Ecto neural progenitor cell (in vitro differentiated cells): ENCODE measurements around the gene LRRIQ3.

Source experiments
- DNase-seq: peaks from one replicate; pipeline ENCODE4 v3.0.0-alpha.2; 2018; ENCODE audit warnings: low spot score

The LRRIQ3 gene

DNA sequence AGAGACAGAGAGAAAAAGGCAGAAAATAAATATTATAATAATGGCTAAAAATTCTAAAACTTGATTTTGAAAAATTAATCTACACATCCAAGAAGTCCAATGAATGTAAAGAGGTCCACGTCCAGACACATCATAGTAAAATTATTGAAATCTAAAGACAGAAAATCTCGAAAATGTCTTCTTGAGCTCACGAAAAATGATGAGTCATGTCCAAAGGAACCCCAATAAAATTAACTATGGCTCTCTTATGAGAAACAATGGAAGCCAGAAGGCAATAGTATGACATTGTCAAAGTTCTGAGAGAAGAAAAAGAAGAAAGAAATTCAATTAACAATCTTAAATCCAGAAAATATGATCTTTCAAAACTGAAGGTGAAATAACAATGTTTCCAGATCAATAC is 84.6 kb downstream of the LRRIQ3 start:
- no peak for DNase-seq

DNA sequence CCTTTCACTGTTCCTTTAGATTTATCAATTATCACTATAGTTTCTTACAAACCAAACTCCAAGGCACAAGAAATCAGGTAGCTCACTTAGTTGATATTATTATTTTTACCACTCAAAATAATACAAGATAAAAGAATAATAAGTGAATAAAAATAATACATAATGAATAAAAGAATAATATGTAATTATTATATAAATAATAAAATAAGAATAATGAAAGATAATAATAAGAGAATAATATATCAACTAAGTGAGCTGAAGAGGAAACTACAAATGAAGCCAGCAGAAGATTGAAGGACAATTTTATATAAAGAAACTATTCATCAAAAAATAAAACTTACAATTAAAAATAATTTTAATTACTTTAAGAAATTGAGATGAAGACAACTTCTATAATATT is 90.6 kb downstream of the LRRIQ3 start:
- DNase-seq, result no peak

DNA sequence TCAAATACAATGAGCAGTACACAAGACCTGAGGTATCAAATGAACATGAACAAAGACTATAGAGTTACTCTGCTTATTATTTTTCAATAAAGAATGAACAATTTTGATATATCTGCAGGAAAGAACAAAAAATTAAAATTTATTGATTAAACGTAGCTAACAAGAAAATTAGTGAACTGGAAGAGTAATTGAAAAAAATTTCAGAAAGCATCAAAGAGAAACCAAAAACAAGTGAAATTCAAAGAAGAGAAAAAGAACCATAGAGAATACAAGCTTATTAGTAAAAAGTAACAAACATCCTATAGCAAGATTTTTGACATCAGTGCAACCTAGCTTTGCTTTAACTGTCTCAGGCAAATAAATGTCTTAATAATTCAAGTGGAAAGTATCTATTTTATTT is 106.6 kb downstream of the LRRIQ3 start:
- no peak for DNase-seq

DNA sequence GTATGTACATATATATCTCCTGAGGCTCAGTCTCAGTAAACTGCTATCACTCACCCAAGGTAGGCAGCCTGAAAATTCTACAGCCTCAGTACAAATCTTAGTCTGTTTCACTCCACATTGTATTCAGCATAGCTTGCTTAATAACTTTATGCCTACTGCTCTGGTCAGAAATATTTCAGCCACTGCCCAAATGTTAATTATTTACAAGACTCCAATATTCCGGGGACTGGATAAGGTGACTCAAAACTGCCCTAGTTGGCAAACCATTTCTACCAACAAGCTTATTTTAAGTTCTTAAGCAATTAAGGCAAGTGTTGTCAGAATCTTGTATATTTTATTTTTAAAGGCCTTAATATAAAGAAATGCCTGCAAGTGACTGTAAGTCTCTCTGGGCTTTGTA is 114.8 kb downstream of the LRRIQ3 start:
- no peak for DNase-seq

DNA sequence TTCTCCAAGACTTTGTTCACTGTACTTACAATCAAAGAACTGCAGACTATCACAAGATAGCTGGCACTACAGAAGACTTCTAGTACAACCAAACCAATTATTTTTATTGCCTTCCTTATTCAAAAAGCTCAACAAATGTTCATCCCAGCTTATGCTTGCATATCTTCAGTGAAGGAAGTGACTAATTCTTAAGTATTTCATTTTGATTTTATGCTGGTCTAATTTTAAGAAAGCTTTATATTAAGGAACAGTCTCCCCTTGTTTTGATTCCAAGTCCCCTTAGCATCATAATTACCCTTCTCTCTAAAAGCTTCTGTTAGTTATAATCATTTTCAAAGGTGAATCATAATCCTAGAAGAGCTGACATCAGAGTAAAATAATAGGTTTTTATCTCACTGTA is 132.9 kb downstream of the LRRIQ3 start:
- no peak for DNase-seq

DNA sequence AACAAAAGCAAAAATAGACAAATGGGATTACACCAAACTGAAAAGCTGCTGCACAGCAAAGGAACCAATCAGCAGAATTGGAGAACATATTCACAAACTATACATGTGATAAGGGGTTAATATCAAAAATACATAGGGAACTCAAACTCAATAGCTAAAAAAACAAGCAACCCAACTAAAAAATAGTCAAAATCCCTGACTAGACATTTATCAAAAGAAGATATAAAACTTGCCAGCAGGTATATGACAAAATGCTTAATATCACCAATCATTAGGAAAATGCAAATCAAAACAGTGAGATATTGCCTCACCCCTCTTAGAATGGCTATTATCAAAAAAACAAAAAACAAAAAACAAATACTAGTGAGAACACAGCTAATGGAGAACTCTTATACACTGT is 140.3 kb downstream of the LRRIQ3 start:
- no peak for DNase-seq

DNA sequence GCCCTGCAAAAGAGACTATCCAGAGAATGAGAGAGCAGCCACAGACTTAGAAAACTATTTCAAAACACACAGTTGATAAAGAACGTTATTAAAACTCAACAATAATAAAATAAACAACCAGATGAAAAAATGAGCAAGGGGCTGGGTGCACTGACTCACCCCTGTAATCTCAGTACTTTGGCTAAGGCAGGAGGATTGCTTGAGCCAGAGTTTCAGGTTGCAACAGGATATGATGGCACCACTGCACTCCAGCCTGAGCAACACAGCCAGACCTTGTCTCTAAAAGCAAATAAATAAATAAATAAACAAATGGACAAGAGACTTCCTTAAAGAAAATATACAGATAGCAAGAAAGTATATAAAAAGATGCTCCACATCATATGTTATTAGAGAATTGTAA is 144.6 kb downstream of the LRRIQ3 start:
- DNase-seq, result no peak

DNA sequence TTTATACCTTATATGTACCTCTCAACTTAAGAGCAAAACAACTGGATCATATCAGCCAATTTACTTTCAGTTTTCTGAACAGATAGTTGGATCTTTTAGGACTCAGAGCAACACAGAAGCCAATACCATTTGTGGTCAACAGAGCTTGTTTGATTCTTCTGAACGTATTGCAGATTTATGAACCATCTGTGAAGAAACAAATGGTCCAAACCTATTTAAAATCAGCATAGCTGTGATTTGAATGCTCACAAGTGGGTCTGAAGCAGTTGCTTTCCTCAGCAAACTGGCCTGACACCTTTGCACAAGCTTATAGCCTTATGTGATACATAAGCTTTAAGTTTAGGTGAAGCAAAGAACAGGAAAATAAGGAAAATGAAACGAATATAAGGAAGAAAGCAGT is 147.6 kb downstream of the LRRIQ3 start:
- no peak for DNase-seq

DNA sequence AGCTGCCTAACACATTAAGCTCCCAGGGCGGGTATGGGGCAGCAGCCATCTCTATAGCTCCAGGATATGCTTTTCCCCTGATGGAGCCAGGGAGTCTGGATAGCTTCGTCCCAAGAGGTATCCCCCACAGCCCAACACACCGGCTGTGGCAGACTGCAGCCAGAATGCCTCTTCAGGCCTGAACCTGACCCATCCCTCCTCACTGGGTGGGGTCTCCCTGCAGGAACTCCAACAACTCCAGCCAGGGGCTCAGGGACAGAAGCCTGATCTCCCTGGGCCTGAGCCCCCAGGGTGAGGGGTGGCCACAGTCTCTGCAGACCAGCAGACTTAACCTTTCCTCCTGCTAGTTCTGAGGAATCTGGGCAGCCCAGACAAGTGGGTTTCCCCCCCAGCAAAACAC is 159.9 kb downstream of the LRRIQ3 start:
- DNase-seq, result no peak

DNA sequence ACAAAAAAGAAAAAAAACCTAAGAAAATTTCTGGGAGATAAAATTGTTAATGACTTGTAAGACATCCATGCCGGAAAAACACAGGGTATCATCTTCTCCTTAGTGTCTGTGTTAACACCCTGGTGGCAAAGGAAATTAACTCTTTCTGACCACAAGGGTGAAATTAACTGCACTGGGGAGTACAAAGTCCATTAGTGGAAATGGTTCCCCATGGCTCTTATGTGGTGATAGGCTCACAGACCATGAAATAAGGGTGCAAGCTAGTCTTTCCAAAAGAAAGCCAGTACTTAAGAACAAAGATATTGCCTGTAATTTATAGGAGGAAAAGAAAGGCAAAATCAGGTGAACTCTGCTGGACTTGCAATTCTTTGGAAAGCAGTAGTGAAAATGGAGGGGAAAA is 185.4 kb downstream of the LRRIQ3 start:
- no peak for DNase-seq

DNA sequence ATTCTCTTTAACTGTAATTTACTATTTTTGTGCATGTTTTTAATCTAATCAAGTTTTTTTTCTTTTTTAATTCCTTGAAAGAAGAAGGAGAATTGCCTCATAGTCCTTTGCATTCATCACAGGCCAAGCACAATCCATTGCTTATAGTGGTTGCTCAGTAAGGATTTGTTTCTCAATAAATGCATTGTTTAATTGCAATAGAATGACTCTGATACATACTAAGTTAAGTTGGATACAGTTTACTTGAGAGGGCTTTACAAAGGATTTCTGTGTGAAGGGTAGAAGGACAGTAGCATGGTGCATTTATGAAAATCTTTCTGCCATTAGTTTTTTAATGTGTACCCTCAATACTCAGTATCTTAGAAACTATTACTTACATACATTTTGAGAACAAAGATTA is 186.2 kb downstream of the LRRIQ3 start:
- no peak for DNase-seq

DNA sequence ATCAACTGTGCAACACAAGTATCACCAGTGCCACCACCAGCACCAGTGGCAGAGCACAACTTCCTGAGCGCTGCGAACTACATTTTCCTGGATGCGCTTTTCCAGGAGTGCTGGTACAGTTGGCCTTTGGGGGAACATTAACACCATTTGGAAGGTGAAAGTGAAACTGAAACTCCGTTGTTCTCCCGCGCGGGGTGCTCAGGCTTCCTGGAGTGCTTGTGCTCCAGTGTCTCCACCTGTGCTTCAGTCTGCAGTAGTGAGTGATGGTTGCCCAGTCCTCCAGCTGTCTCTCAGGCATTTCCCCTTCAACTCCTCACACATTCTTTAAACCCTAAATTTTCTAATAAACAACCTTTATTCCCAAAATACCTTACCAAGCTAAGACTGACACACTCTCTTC is 187.8 kb downstream of the LRRIQ3 start:
- no peak for DNase-seq

DNA sequence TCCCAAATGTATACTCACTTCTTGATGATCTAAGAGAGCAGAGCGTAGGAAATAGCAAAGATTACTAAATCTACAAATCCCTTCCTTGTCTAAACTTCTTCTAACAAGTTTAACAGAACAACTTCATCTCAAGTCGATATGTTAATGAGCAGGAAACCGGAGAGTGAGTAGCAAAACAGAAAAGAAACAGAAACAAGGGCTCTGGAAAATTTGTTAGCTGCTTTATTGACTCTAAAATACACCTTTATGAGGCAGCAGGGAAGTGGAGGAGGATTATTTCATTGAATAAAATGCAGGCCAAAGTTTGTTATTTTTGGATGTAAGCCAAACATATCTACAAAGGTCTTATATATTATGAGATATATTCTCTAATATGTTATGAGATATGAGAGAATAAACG is 192.4 kb downstream of the LRRIQ3 start:
- no peak for DNase-seq

DNA sequence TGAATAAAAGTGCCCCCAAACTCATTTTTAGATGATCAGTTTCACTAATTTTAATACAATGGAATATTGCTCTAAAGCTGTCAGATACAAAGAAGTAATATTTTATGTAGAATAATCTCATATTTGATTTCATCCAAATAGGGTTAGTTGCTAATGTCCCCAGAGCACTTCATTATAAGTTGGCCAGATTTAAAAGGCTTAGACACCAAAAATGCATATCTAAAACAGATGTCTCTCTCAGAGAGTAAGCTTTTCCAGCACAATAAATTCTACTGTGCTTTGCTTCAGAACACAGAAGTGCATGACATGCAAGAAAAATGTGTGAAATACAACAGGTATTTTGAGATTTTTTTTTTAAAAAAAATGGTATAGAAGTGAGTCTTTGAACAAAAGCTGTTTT is 194.2 kb downstream of the LRRIQ3 start:
- DNase-seq, result no peak

DNA sequence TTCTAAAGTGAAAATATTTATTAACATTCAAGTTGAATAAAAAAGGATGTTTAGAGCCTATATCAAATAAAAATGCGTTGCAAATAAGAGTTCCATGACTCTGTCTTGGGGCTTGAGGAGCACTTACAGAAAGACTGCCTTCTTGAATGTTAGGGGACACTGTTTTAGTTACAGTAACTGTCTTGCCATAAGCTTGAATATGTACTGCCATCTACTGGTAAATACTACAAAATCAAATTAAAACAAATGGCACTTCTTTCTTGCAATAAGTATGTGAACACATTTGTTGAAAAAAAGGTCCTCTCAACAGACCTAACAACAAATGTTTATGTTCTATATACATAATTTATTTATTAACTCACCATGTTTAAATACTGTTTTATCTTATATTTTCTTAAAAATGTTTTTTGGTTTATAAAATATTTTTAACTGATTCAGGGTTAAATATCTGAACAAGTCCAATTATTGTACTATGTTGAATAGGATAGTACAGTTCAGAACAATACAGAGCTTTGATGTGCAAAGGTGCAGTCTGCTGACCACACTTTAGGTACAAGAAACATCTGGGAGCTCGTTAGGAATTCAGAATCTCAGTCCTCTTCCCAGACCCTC is 199.5 kb downstream of the LRRIQ3 start:
- no peak for DNase-seq

DNA sequence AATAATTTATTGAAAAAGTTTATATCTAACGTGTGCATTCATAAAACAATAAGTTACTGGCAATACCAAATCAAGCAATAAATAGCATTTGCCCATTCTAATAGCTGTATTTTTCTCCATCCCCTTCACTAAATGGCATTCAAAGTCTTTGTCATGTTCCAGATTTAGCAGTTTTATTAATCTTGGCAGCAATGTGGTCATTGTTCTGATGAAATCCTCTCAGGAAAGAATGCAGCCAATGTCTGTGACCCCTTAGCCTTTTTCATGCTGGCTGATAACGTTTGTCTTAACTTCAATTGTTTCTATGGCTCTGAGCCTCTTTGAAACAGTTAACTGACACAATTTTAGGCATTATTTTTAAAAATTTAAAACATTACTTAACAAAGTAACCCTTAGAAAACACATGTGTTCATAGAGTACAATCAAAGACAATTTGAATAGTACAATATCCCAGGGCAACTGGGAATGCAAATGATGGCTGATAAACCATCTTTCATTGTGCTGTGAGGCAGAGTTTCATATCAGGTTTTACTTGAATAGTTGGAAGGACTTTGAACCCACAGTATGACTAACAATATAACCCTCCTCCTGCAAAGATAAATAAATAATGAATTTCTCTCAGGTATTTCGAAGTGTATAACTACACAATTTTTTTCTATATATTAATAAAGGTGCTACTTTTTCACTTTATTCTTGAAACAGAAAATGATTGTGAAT is 217.5 kb downstream of the LRRIQ3 start:
- DNase-seq, result no peak

DNA sequence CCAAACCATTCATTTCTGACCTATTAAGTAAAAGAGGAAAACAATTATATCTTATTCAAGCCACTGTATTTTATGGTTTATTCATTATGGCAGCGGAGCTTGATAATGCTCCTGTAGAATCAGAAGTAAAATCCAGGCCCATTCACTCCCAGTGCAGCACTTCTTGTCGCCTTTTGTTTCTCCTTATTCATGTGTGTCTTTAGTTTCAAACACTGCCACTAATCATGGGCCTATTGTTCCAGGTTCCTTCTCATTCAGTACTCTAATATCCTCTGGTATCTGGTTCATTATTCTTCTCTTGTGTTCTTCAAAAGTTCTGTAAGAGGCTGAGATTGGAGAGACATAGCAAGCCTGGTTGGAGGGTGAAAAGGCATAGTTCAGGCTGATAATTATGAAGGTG is 218.3 kb downstream of the LRRIQ3 start:
- DNase-seq, result no peak

DNA sequence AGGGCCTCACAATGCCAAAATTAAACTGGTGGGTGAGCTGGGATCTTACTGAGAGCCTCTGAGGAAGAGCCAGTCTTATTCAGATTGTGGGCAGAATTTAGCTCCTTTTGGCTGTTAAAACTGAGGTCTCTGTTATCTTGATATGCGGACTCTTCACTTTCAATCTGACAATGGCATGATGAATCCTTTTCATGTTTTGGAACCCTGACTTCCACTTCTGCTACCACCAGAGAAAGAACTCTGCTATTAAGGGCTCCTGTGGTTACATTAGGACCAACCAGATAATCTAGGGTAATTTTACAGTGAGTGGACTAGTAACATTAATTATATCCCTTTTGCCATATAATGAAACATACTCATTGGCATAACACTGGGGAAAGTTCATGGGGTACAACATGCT is 219.0 kb downstream of the LRRIQ3 start:
- DNase-seq, result no peak
